Activated T-helper 17 cell treated with anti-CD3 and anti-CD28 coated beads, Interleukin-2, amount 50 U/mL, for 72 hours (primary cell): ENCODE measurements around the gene ALDH5A1. TPM values are rescaled to one million over a fixed set of nuclear protein-coding genes. Genes with fewer than 3 reads are reported as not detected.

Experiments
- ATAC-seq: fragments of 150-1000 bp; cut with Tn5 transposase; replicated peaks from 2 replicates; pipeline ENCODE4 v1.10.0; 2021; ENCODE audit warnings: mild to moderate bottlenecking, moderate library complexity
- H3K27ac Mint-ChIP-seq: one replicate; pipeline ENCODE4 v1.8.0; 2022; ENCODE audit warnings: mixed read lengths
- H3K27me3 Mint-ChIP-seq: one replicate; pipeline ENCODE4 v1.8.0; 2022; ENCODE audit warnings: mixed read lengths
- H3K36me3 Mint-ChIP-seq: one replicate; pipeline ENCODE4 v1.8.0; 2022; ENCODE audit warnings: low read depth, mild to moderate bottlenecking, mixed read lengths
- H3K4me1 Mint-ChIP-seq: one replicate; pipeline ENCODE4 v1.8.0; 2022; ENCODE audit warnings: mixed read lengths
- H3K4me3 Mint-ChIP-seq: one replicate; pipeline ENCODE4 v1.8.0; 2022; ENCODE audit warnings: mild to moderate bottlenecking, mixed read lengths
- H3K9me3 Mint-ChIP-seq: one replicate; pipeline ENCODE4 v1.8.0; 2022; ENCODE audit warnings: mixed read lengths
- total RNA-seq, 2 donors: library from RNA; stranded (reverse); gene quantifications; one replicate each; pipeline ENCODE4 v1.2.3, GENCODE V29; 2022

The ALDH5A1 gene
- total RNA-seq = 1 to 10 TPM; 4.5 to 6.4 TPM

GRCh38 chr6:24494821-24495795 is at the start of gene ALDH5A1:
TSS of gene ALDH5A1 (plus strand) at chr6:24494969. CDS start at chr6:24494997, 28 bp downstream.
- Mint-ChIP-seq H3K9me3 (peaks cover 4% of the 10 kb centered on the region), H3K27me3 (no peaks in the 10 kb centered on the region), H3K36me3 (no peaks in the 10 kb centered on the region), H3K4me3 (peak within 1 kb of the TSS; percentile 90), H3K27ac (peak within 1 kb of the TSS; percentile 71), H3K4me1 (peaks cover 8% of the 10 kb centered on the region)
- ATAC-seq = peak; percentile 82

GRCh38 chr6:24445704-24446103 is 49.1 kb upstream of the ALDH5A1 start:
- no peaks in the 10 kb centered on the region for H3K4me1 Mint-ChIP-seq
- no peak overlapping the region for H3K27ac Mint-ChIP-seq
- no peaks in the 10 kb centered on the region for H3K36me3 Mint-ChIP-seq
- H3K27me3 Mint-ChIP-seq = no peaks in the 10 kb centered on the region
- no peaks in the 10 kb centered on the region for H3K9me3 Mint-ChIP-seq
- H3K4me3 Mint-ChIP-seq = no peak overlapping the region
- ATAC-seq = no peak

DNA sequence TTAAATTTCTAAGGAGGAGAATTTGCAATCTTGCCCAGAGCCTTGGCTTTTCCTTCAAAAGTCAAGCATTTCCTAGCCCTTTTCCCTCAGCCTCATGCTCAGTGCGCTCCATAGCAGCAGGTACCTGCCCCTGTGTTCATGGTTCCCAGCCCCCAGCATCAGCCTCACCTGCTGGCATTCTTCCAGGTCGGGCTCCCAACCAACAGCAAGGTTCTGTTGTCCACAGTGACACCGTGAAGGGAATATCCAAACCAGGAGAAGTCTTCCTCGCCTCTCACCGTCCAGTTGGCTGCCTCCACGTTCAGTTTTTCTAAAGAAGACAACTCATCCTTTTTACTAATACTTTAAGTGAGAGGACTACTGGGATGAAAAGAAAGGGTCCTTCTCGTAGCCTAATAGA is 48.1 kb upstream of the ALDH5A1 start:
- Mint-ChIP-seq H3K27ac (no peak overlapping the region), H3K4me1 (no peaks in the 10 kb centered on the region), H3K9me3 (no peaks in the 10 kb centered on the region), H3K4me3 (no peak overlapping the region), H3K36me3 (no peaks in the 10 kb centered on the region), H3K27me3 (no peaks in the 10 kb centered on the region)
- no peak for ATAC-seq

DNA sequence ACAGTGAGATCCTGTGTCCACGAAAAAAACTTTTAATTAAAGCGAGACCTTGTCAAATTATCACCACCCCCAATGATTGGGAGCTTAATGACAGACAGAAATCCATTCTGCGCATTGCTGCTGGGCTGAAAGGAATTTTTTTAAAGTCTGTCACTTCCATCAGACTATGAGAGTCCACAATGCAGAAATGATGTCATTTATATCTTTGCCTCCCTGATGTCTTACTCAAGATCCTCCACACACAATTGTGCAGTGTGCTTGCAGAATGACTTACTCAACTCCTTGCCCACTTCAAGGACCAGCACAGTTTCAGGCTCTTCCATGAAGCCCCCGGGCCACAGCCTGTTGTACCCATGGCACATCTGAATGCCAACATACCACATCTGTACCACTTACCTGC is 46.4 kb upstream of the ALDH5A1 start:
- no peak for ATAC-seq
- H3K27ac Mint-ChIP-seq = no peak overlapping the region
- no peaks in the 10 kb centered on the region for H3K36me3 Mint-ChIP-seq
- no peak overlapping the region for H3K4me3 Mint-ChIP-seq
- H3K27me3 Mint-ChIP-seq = no peaks in the 10 kb centered on the region
- no peaks in the 10 kb centered on the region for H3K9me3 Mint-ChIP-seq
- no peaks in the 10 kb centered on the region for H3K4me1 Mint-ChIP-seq

GRCh38 chr6:24448828-24449525 is 45.8 kb upstream of the ALDH5A1 start:
- H3K27me3 Mint-ChIP-seq = no peaks in the 10 kb centered on the region

DNA sequence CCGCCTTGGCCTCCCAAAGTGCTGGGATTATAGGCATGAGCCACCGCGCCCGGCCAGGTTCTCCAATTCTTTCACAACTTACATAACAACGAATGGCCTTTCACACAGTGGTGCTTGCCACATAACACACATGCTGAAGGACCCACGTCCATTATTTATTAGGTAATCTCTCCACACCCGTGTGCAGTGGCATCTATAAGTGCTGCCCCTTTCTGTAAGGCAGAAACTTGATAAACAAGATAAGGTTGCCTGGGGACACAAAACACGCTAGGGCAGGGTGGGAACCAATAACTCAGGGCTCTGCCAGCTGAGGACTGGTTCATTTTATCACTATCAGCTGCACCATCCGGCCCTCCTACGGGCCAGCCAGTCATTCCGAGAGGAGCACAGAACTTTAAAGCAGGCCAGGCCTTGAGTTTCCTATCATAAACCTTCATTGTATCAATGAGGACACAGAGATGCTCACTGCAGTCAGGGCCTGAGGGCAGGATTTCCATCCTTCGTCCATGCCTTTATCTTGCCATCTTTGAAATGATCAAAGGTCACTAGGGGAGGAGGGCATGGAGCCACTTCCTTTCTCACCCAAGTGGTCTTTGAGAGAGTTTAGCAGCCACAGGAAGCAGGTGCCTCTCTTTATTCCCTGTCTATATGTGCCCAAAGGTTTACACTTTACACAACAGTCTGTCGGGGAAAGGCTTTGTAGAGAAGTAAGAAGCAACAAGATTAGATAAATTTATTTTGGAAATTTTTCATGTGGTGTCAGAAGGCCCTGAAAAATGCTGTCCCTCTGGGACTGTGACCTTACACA is 43.0 kb upstream of the ALDH5A1 start:
- Mint-ChIP-seq H3K9me3 (no peaks in the 10 kb centered on the region), H3K36me3 (no peaks in the 10 kb centered on the region), H3K27ac (no peak overlapping the region), H3K4me1 (no peaks in the 10 kb centered on the region), H3K4me3 (no peak overlapping the region), H3K27me3 (no peaks in the 10 kb centered on the region)
- no peak for ATAC-seq

More at GRCh38 chr6:24448828-24449525, 45.8 kb upstream of the ALDH5A1 start:
- no peaks in the 10 kb centered on the region for H3K36me3 Mint-ChIP-seq
- H3K9me3 Mint-ChIP-seq = no peaks in the 10 kb centered on the region
- no peaks in the 10 kb centered on the region for H3K4me1 Mint-ChIP-seq
- no peak overlapping the region for H3K27ac Mint-ChIP-seq
- H3K4me3 Mint-ChIP-seq = no peak overlapping the region
- no peak for ATAC-seq

GRCh38 chr6:24453921-24454320 is 40.8 kb upstream of the ALDH5A1 start:
- no peaks in the 10 kb centered on the region for H3K4me1 Mint-ChIP-seq
- H3K9me3 Mint-ChIP-seq = no peaks in the 10 kb centered on the region
- H3K4me3 Mint-ChIP-seq = no peak overlapping the region
- no peaks in the 10 kb centered on the region for H3K27me3 Mint-ChIP-seq
- no peaks in the 10 kb centered on the region for H3K36me3 Mint-ChIP-seq
- ATAC-seq = no peak
- no peak overlapping the region for H3K27ac Mint-ChIP-seq

GRCh38 chr6:24454452-24454851 is 40.3 kb upstream of the ALDH5A1 start:
- no peaks in the 10 kb centered on the region for H3K36me3 Mint-ChIP-seq
- no peaks in the 10 kb centered on the region for H3K9me3 Mint-ChIP-seq
- no peak for ATAC-seq
- no peak overlapping the region for H3K27ac Mint-ChIP-seq
- no peaks in the 10 kb centered on the region for H3K4me1 Mint-ChIP-seq
- no peak overlapping the region for H3K4me3 Mint-ChIP-seq
- no peaks in the 10 kb centered on the region for H3K27me3 Mint-ChIP-seq

- Mint-ChIP-seq H3K27ac (no peak overlapping the region), H3K36me3 (no peaks in the 10 kb centered on the region), H3K9me3 (no peaks in the 10 kb centered on the region), H3K4me1 (no peaks in the 10 kb centered on the region), H3K27me3 (no peaks in the 10 kb centered on the region), H3K4me3 (no peak overlapping the region)
- no peak for ATAC-seq
These were observed 39.7 kb upstream of the ALDH5A1 start for GRCh38 chr6:24455061-24455460.

- Mint-ChIP-seq H3K9me3 (no peaks in the 10 kb centered on the region), H3K4me3 (no peak overlapping the region), H3K27me3 (no peaks in the 10 kb centered on the region), H3K27ac (no peak overlapping the region), H3K36me3 (no peaks in the 10 kb centered on the region), H3K4me1 (no peaks in the 10 kb centered on the region)
- ATAC-seq = no peak
These were observed 36.6 kb upstream of the ALDH5A1 start for GRCh38 chr6:24458134-24458533.

DNA sequence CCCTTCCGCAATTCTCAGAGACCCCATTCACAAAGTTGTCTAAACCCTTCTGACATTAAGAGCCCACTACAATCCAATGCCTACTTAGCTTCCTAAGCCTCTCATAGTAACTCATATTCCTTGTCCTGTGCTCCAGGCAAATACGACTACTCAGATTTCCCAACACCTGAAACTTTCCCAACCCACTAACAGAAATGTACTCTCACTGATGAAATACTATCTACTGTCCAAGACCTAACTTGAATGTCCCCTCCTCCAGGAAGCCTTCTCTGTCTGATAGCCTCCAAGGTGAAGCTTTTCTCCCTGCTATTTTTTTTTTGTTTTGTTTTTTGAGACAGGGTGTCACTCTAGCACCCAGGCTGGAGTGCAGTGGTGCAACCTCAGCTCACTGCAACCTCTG is 35.8 kb upstream of the ALDH5A1 start:
- Mint-ChIP-seq H3K27ac (no peak overlapping the region), H3K9me3 (no peaks in the 10 kb centered on the region), H3K4me1 (no peaks in the 10 kb centered on the region), H3K36me3 (no peaks in the 10 kb centered on the region), H3K4me3 (no peak overlapping the region), H3K27me3 (no peaks in the 10 kb centered on the region)
- no peak for ATAC-seq

DNA sequence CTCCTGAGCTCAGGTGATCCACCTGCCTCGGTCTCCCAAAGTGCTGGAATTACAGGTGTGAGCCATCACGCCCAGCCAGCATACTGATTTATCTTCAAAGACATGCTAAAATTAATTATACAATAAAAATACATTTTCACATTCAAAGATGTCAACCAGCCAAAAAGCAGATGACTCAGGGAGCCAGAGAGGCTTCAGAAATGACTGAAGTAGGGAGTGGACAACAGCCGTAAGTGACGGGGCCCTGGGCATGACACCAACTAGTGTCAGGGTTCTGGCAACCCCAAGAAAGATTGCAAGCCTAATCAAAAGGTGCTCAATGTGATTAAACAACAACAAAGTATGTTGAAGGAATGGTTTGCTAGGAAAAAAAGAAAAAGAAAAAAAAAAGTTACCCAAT is 33.8 kb upstream of the ALDH5A1 start:
- ATAC-seq = no peak
- Mint-ChIP-seq H3K4me1 (no peaks in the 10 kb centered on the region), H3K36me3 (no peaks in the 10 kb centered on the region), H3K27ac (no peak overlapping the region), H3K27me3 (no peaks in the 10 kb centered on the region), H3K9me3 (no peaks in the 10 kb centered on the region), H3K4me3 (no peak overlapping the region)

DNA sequence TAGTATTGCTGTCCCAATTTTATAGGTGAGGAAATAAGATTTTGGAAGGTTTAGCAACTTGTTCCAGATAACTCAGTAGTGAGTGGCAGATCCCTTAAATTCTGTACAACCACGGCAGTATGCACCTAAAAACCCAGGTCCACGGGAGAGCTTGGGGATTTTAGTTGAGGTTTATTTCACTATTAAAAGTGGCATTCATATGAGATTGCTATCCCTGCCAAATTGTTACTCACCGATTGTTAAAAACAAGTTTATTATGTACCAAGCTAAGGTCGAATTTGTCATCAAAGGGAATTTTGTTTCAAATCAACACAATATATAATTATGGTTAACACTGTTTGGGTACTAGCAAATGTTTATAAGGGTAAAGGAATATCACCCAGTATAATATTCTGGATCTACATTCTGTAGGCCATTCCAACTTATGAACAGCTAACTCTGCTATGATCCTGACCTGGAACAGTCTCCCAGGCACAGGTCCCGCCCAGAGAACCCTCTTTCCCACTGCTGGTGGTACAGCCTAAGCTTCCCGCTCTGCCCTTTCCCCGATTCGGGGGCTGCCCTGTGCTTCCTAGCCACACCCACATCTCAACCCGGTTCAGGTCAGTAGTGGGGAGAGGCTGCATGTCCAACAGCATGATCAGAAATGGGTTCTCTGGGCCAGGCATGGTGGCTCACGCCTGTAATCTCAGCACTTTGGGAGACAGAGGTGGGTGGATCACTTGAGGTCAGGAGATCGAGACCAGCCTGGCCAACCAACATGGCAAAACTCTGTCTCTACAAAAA is 30.3 kb upstream of the ALDH5A1 start:
- no peaks in the 10 kb centered on the region for H3K27me3 Mint-ChIP-seq
- H3K36me3 Mint-ChIP-seq = no peaks in the 10 kb centered on the region
- ATAC-seq = no peak
- H3K4me3 Mint-ChIP-seq = no peak overlapping the region
- no peaks in the 10 kb centered on the region for H3K4me1 Mint-ChIP-seq
- H3K9me3 Mint-ChIP-seq = no peaks in the 10 kb centered on the region
- no peak overlapping the region for H3K27ac Mint-ChIP-seq

GRCh38 chr6:24469811-24470210 is 25.0 kb upstream of the ALDH5A1 start:
- Mint-ChIP-seq H3K36me3 (no peaks in the 10 kb centered on the region), H3K9me3 (no peaks in the 10 kb centered on the region), H3K27ac (no peak overlapping the region), H3K4me1 (no peaks in the 10 kb centered on the region), H3K4me3 (no peak overlapping the region), H3K27me3 (no peaks in the 10 kb centered on the region)
- no peak for ATAC-seq
